ENCODE results near the gene R3HCC1L.

GRCh38 chr10:98256692-98257091, 122.2 kb downstream of the R3HCC1L start:
- TF ChIP-seq TCF7L2 (IDR thresholded peaks at IDR 0.05; ENCODE audit: borderline replicate concordance, low read depth, low read length) = no peak
- TF ChIP-seq SP2 (tag by site-specific recombination; IDR thresholded peaks at IDR 0.05) = no peak
- TF ChIP-seq ELK4 (IDR thresholded peaks at IDR 0.05; ENCODE audit: borderline replicate concordance, low read depth, low read length) = no peak
- TF ChIP-seq CTCF (tag by site-specific recombination; IDR thresholded peaks at IDR 0.05) = no peak
- no peak for TF ChIP-seq ZNF639 (tag by site-specific recombination; IDR thresholded peaks at IDR 0.05)
- TF ChIP-seq ZSCAN30 (tag by site-specific recombination; IDR thresholded peaks at IDR 0.05) = no peak

Data from HEK293 (cell line).